Daoy (cell line): ENCODE measurements around the gene PPP1R3E. TPM values are rescaled to one million over a fixed set of nuclear protein-coding genes. Genes with fewer than 3 reads are reported as not detected.
A peak's percentile ranks its signal among the peaks of the same experiment; 100 is the strongest.
"Not testable (repeated sequence)": the region's sequence is repeated elsewhere in the genome, so short reads cannot be mapped to it uniquely, and the experiment has no call there.

ENCODE experiments used
- DNase-seq: peaks from one replicate; pipeline ENCODE4 v3.0.0-alpha.2; 2015; ENCODE audit warnings: low read depth
- total RNA-seq: library from RNA; depleted of rRNA; stranded (reverse); fragments of >200 nt; shearing (Covaris generic); gene quantifications from 2 replicates; pipeline ENCODE4 v1.2.3, GENCODE V29; 2014

The PPP1R3E gene
- total RNA-seq, 1 experiment from 2014 or later: 2.6 TPM

DNA sequence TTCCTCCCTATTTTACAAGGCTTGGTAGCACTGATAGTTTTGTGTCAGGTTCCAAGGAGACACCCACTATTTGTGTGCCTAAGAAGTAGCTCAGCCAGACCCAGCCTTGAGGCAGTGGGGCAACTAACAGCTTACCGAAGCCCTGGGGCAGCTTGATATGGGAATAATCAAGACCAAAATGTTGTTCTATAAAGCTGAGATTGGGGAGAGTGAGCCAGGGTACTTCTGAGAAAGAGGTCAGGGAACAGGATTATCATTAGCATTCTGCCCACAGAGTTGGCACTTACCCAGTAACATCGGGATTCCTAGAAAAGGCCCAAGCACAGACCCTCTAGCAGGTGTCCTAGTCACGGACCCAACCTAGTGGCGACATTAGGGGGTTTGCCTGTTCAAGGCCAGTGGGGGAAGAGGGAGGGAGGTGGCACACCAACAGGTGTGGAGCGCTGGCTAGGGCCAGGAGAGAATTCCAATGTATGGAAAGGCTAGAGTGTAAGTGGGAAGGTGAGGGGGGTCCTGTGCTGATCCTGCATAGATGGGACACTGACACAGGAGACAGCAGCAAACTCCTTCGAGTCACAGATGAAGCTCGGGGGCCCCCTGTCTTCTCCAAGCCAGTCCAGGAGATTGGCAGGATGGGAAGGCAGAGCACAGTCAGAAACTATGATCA is 4.9 kb downstream of the PPP1R3E start:
- no peak for DNase-seq

DNA sequence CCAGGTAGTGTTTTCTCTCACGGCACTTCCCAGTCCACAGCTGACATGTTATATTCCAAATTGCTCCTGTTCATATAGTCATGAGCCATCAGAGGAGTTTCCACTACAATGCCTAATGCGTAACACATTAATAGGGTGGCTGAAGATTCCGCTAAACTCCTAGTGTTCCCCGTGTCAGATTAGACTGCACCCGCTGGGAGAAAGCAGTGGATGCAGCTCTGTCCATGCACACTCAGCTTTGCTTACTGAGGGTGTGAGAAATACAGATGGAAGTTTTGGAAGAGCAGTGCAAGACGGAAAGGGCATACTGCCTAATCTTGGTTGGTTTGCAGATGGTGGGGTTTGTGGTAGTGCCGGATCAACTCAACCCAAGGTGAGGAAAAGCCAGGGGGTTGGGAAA is 5.6 kb downstream of the PPP1R3E start:
- no peak for DNase-seq

DNA sequence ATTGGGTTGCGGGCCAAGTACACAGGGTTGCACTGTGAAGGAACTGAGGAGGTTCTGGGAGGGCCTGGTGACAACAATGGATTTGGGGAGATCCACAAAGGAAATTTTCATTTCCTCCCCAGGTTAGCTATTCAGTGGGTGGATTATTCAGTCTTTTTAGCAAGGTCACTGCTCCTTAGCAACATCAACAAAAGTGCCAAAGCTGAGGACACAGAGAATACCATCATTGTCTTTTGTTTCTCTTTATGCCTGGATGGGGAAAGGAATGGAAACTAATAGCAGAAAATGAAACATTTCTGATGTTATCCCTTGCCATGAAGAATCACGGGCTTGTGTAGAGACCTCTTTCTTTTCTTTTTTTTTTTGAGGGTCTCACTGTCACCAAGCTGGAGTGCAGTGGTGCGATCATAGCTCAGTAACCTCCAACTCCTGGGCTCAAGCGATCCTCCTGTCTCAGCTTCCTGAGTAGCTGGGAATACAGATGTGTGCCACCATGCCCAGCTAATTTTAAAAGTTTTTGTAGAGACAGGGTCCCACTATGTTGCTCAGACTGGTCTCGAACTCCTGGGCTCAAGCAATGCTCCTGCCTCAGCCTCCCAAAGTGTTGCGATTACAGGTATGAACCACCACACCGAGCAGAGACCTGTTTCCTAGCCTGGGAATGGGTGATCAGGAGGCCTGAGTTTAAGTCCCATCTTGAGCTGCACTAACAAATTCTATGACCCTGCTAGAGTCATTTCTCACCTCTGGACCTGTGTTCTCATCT is 6.5 kb downstream of the PPP1R3E start:
- DNase-seq: no peak

DNA sequence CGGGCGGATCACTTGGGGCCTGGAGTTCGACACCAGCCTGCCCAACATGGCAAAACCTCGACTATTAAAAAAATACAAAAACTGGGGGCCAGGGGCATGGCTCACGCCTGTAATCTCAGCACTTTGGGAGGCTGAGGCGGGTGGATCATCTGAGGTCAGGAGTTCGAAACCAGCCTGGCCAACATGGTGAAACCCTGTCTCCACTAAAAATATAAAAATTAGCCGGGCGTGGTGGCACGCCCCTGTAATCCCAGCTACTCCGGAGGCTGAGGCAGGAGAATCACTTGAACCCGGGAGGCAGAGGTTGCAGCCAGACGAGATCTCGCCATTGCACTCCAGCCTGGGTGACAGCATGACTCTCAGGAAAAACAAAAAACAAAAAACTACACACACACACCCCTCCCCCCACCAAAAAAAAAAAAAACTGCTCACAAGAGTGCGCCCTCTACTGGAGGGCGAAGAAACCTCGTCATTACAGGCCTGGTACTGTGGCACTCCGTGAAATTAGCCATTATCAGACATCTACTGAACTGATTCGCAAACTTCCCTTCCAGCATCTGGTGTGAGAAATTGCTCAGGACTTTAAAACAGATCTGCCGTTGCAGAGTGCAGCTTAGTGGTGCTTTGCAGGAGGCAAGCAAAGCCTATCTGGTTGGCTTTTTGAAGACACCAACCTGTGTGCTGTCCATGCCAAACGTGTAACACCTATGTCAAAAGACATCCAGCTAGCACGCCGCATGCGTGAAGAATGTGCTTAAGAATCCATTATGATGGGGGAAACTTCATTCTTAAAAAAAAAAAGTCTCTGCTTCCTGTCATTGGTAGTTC is 7.7 kb downstream of the PPP1R3E start:
- peak; percentile 53 for DNase-seq

DNA sequence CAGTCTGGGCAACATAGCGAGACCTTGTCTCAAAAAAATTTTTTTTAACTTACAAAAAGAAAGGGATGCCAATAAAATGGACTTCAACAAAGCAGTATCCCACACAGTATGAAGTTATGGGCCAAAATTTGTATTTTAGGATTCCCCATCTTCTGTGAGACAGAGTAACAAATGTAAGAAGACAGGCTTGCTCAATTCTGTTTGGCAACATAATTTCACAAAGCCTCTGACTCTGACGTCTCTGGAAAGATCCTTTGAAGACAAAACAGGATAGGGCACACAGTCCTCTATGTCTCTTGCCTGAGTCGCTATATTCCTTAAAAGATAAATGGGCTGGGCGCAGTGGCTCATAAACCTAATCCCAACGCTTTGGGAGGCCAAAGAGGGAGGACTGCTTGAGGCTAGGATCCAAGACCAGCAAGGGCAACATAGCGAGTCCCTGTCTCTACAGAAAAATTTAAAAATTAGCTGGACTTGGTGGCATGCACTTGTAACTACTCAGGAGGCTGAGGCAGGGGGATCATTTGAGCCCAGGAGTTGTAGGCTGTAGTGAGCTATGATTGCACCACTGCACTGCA is 15.7 kb downstream of the PPP1R3E start:
- no peak for DNase-seq

DNA sequence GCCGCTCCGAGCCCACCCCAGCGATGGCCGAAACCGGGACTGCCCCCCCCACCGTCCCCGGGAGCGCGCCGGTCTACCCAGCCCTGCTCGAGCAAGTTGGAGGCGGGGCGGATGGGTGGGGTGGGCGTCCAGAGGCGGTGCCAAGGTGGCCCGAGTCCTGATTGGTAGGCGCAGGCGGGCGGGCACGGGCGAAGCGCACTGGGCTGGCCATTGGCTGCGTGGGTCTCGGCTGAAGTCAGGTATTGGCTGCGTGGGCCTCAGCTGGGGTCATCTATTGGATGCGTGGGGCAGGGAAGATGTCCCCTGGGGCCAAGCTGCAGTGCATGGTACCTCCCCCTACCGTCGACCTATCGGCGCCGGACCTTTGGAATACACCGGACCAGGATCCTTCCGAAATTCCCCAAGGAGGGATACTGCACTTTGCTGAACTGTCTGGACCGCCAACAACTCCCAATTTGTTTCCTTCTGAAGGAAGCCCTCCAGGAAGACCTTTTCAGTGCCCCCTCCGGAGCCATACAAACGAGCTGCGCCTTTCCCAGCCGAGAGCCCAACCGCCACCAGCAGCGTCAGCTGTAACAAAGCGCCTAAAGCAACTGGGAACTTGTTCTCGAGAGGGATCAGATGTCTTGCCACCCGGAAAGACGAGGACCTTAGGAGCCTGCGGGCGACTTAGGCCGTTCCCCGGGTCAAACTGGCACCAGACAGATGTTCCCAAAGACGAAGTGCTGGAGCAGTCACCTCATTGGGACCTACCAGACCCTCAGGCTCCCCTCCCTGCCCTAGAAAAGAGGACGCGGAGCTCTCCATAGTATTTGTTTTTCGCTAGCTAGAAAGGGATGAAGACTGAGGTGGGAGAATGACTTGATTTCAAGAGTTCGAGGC is 16.4 kb downstream of the PPP1R3E start, which contains the start of gene HOMEZ:
HOMEZ (minus strand) TSS at position 113 of the 882 bp plus-strand sequence. CDS start 180 bp downstream, outside the sequence.
- peak; percentile 100 for DNase-seq

DNA sequence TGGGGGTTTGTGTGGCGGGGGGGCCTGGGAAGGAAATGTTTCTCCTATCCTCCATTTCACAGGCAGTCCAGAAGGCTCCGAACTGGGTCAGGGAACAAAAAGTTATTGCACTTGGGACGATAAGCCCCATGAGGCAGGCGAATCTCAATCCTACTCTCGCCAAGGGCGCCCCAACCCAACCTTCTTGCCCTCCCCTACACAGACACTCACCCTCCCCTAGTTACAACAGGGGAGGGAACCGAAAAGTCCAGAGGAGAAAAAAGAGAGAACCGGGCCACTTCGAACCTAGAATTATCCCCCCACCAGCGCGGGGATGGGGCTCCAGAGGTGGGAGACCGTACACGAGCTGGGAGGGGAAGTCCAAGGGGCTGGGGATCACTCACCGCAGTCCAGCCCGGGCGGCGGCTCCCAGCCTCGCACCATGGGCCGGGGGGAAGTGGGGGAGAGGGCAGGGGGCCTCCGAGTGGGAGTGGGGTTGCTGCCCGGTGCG is 17.1 kb downstream of the PPP1R3E start:
- no peak for DNase-seq

- no peak for DNase-seq
These were observed 17.8 kb downstream of the PPP1R3E start for GRCh38 chr14:23284654-23285529.

- DNase-seq: no peak
These were observed 21.4 kb downstream of the PPP1R3E start for GRCh38 chr14:23281247-23281646.

- peak; percentile 20 for DNase-seq
These were observed 24.7 kb downstream of the PPP1R3E start for GRCh38 chr14:23277928-23278327.

- no peak for DNase-seq
These were observed 25.5 kb downstream of the PPP1R3E start for GRCh38 chr14:23277189-23277588.

DNA sequence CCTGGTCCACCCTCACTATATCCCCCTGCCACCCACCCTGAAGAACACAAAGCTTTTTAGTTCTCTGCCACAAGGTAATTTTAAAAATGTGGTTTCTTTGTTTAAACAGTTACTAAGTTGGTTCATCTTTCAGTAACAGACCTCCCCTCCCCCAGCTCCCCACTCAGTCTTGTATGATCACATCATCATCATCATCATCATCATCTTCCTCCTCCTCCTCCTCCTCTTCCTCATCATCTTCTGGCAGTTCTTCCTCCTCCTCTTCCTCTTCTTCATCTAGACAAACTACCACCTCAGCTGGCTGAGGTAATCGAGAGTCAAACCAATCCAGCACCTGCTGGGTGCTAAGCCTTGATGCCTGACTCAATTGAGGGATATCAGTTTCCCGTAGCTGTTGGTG is 27.2 kb downstream of the PPP1R3E start:
- no peak for DNase-seq

- DNase-seq: no peak
These were observed 33.5 kb downstream of the PPP1R3E start for GRCh38 chr14:23269193-23269592.

GRCh38 chr14:23260849-23261248 is 41.8 kb downstream of the PPP1R3E start:
- not testable (repeated sequence) for DNase-seq

DNA sequence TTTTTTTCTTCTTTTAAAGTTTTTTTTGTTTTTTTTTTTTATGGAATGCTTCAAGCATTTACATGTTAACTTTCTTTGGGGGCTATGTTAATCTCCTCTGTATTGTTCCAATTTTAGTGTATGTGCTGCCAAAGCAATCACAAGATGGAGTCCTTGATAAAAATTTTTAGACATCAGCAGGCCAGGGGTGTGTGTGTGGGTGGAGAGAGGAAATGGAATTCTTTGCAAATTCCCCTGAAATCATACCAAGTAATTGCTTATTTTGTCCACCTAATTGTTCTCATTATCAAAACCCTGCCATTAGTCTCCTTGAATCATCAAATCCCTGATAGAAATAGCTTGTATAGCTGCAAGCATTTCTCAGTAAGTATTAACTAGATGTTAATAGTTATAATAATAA is 43.2 kb downstream of the PPP1R3E start:
- no peak for DNase-seq

DNA sequence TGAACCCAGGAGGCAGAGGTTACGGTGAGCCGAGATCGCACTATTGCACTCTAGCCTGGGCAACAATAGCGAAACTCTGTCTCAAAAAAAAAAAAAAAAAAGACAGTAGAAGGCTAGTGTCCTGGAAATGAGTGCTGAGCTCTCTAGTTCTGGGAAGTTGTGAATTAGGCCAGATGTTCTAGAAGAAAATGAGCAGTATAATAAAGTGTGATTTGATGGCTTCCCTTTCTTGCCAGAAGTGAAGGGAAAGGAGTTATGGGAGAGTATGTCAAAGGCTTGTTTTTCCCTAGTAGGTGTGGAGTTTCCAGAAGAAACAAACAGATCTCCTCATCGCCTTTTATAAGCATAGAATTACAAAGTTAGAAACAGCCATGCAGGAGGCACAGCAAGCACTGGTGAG is 44.4 kb downstream of the PPP1R3E start:
- DNase-seq: no peak

DNA sequence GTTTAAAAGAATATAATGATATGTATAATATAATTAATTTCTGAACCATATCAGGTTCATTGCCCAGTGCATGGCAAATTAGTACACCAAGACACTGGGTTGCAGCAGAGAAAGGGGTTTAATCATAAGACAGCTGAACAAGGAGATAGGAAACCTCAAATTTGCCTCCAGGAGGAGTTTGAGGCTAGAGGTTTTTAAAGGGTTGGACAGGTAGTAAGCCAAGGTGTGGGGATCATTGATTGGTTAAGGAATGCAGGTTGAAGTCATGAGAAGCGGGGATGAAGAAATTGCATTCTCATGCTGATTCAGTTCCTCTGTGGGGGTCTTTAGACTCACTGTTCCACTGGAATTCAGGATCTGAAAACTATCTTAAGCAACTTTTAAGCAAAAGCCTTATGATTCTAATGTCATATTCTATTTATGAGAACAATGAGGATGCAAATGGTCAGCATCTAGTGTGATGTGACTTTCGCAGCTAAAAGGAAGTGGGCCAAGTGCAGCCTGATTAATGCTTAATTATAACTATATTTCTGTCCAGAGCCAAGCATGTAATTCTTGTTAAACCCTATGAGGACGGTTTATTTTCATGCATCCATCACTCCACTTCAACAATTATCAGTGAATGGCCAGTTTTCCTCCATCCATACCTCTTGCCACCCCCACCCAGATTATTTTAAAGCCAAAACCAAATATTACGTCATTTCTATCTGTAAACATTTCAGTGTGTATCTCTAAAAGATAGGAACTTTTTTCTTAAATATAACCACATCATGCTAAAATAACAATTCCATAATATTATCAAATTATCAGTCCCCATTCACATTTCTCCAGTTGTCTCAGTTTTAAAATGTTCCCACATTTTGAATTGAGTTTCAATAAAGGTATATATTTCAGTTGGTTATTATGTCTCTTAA is 50.0 kb downstream of the PPP1R3E start:
- DNase-seq: no peak

DNA sequence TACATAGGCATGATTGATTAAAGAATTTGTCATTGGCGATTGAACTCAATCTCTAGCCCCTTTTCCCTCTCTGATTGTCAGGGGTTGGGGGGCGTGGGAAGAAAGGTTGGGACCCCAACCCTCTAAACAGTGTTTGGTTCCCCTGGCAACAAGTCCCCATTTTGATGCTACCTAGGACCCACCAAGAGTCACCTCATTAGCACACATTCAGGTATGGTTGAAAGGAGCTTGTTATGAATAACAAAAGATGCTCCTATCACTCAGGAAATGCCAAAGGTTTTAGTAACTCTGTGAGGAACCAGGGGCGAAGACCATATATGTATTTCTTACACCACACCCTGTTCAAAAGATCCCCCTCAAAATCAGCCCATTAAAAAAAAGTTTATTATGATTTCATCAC is 50.7 kb downstream of the PPP1R3E start:
- no peak for DNase-seq

GRCh38 chr14:23249824-23250223 is 52.8 kb downstream of the PPP1R3E start:
- DNase-seq: no peak
